GM18867 (cell line): ENCODE data around the gene NRN1L.
"Not testable (repeated sequence)": the region's sequence is repeated elsewhere in the genome, so short reads cannot be mapped to it uniquely, and the experiment has no call there.

Experiments
- ATAC-seq: cut with Tn5 transposase; IDR thresholded peaks from one replicate; pipeline ENCODE4 v1.9.1; 2021; ENCODE audit warnings: mild to moderate bottlenecking, moderate library complexity; ENCODE audit not compliant: unreplicated experiment

Gene NRN1L

GRCh38 chr16:67881621-67882161 lies 3.0 kb upstream of the NRN1L start:
- ATAC-seq, result no peak

- no peak for ATAC-seq
These were observed 2.1 kb upstream of the NRN1L start for GRCh38 chr16:67882374-67883145.

GRCh38 chr16:67883146-67883871 lies 1.4 kb upstream of the NRN1L start:
- no peak for ATAC-seq

DNA sequence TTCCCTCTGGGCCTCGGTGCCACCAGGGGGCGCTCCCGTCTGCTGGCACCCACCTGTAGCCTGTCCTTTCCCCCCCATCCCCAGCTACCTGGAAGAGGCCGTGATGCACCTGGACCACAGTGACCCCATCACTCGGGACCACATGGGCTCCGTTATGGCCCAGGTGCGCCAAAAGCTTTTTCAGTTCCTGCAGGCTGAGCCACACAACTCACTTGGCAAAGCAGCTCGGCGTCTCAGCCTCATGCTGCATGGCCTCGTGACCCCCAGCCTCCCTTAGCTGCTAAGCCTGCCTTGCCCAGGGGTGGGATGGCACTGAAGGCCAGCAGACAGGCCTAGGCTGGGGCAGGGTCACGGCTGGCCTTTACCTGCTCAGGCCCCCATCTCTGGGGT lies 818 bp upstream of the NRN1L start:
- ATAC-seq, result no peak

DNA sequence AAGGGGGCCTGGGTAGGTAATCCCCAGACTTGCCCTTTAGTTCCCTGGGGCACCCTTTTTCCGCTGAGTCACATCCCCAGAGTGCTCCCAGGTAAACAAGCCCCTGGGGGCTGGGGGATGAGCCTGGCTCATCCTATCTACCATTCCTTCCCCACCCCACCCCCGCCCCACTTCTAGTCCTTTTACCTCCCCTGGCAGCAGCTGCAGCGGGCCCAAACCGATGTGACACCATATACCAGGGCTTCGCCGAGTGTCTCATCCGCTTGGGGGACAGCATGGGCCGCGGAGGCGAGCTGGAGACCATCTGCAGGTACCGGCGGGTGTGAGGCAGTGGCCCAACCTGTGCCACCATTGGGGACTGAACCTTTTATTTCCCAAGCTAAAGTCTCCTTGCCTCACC lies 860 bp downstream of the NRN1L start:
- no peak for ATAC-seq

- ATAC-seq, result no peak
These were observed 1.3 kb downstream of the NRN1L start for GRCh38 chr16:67885976-67886375.

DNA sequence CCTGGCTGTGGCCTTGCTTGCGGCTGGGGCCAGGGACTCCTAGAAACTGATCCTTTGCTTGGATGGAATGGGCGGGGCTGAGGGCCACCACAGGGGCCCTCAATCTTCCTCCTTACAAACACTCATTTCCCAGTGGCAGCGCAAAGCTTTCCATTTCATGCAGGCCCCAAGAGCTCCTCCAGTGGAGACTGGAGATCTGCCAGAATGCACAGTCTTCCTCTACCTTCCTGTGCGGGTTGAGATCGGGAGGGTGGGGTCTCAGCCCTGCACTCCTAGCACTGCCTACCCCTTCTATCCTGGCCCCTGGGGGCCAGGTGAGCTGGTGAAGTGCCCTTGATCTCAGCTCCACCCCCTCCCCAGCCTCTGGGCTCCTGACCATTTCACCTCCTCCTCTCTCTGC lies 1.7 kb downstream of the NRN1L start:
- ATAC-seq, result no peak

GRCh38 chr16:67888331-67888730 lies 3.6 kb downstream of the NRN1L start:
- ATAC-seq, result no peak

- ATAC-seq, result no peak
These were observed 7.7 kb downstream of the NRN1L start for GRCh38 chr16:67892375-67892774.

- ATAC-seq, result peak; percentile 81
These were observed 8.4 kb downstream of the NRN1L start, which contains the start of gene PSKH1 for GRCh38 chr16:67892899-67893742. Gene PSKH1, plus strand, starts transcription at chr16:67893254. Its CDS starts 15,496 bp downstream, at chr16:67908750.

DNA sequence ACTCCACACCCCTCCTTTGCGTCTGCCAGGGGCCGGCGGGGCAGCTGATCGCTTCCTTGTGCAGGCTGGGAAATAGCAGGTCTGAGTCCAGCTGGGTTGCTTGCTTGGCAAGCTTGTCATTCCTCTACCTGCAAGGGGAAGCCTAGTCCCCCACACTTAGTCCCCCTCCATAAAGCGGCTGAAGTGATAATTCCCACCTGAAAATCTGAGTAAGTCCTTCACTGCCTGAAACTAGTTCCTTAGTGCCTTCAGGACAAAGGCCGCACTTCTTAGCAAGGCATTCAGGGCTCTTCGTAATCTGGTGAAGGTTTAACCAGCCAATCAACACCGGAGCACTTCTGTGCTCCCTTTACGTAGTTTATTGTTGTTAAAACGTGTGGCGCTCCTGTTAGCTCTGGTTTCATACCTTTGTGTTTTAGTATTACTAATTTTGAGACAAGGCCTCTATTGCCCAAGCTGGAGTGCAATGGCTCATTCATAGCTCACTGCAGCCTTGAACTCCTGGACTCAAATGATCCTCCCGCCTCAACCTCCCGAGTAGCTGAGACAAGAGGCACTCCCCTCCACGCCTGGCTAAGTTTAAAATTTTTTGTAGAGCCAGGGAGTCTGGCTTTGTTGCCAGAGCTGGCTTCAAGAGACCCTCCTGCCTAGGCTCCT lies 9.2 kb downstream of the NRN1L start:
- no peak for ATAC-seq

GRCh38 chr16:67897231-67897630 lies 12.5 kb downstream of the NRN1L start:
- no peak for ATAC-seq

GRCh38 chr16:67901734-67902133 lies 17.0 kb downstream of the NRN1L start:
- no peak for ATAC-seq

- ATAC-seq, result no peak
These were observed 18.1 kb downstream of the NRN1L start for GRCh38 chr16:67902831-67903230.

- ATAC-seq, result no peak
These were observed 22.9 kb downstream of the NRN1L start for GRCh38 chr16:67907397-67908180.

GRCh38 chr16:67909056-67909742 lies 24.5 kb downstream of the NRN1L start:
- no peak for ATAC-seq

GRCh38 chr16:67910158-67910557 lies 25.5 kb downstream of the NRN1L start:
- no peak for ATAC-seq

DNA sequence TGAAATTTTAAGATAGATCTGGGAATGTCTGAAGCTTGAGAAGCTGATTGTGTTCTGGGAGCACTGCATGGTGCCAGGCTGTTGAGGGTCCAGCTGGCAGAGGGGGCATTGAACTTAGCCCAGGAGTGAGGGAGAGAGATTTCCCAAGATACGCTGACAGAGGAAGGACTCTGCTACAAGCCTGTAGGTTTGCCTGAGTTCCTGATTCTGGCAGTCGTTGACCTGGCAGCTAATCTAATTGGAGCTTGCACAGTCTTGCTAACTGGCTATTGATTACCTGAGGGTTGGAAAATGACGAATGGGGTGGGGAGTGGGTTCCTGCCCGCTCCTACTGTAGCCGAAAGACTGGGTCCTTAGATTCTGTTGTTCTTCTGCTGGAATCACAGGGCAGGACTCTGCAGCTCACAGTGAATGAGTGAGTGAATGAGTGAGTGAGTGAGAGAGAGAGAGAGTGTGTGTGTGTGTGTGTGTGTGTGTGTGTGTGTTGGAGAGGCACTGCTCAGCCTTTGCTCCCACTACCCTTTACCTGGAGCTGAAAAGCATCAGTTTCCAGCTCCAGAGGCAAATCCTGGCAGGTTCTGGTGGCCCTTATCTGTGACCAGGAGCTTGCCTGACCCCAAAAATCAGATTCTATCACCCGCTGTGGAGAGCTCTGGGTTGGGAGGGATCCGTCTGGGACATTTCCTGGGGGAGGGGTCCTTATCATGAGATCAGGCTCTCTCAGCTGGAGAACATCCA lies 30.2 kb downstream of the NRN1L start:
- no peak for ATAC-seq

DNA sequence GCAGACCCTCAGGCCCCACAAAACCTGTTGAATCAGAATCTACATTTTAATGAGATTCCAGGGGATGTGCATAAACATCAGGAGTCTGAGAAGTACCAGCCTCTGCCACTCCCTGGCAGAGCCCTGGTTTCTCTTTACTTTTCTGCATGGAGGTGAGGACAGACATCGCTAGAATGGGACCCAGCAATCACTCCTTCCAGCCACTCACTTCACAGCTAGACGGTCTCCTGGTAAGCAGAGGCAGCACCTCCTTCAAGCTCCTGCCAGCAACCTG lies 30.7 kb downstream of the NRN1L start:
- not testable (repeated sequence) for ATAC-seq
